Measurements from ENCODE around the gene C17orf67. TPM values are rescaled to one million over a fixed set of nuclear protein-coding genes. Genes with fewer than 3 reads are reported as not detected.

C17orf67 gene
- total and polyA plus RNA-seq, 10 of the 15 experiments (the other 5 are each of a cell fraction or from before 2014, with no cell fraction given) = 0.24 to 3.3 (median 0.89) TPM

DNA sequence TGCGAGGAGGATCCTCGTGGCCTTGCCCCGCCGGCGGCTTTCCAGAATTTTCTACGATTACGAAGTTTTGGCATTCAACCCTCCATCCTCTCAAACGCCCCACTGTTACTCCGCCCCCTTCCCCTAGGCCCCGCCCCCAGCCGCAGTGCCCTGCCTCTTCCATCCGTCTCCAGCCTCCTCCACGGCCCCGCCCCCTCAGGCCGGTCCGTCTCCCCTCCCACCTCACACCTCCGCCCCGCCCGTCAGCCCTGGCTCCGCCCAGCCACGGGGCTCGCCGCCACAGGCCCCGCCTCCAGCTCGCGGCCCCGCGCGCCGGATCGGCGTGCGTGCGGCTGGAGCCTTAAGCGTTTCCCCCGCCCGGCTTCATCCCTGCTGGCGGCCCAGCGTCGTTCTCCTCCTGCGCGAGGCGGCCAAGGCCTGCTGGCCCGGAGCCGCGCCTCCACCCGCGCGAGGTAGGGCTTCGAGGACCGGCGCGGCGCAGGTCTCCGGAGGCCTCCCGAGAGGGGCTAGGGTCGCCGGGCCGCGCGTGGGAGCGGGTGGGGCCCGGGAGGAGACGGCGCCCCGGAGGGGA is at the start of gene C17orf67, which contains the start of gene DGKE (continued):
- TF ChIP-seq, protein P1, sequence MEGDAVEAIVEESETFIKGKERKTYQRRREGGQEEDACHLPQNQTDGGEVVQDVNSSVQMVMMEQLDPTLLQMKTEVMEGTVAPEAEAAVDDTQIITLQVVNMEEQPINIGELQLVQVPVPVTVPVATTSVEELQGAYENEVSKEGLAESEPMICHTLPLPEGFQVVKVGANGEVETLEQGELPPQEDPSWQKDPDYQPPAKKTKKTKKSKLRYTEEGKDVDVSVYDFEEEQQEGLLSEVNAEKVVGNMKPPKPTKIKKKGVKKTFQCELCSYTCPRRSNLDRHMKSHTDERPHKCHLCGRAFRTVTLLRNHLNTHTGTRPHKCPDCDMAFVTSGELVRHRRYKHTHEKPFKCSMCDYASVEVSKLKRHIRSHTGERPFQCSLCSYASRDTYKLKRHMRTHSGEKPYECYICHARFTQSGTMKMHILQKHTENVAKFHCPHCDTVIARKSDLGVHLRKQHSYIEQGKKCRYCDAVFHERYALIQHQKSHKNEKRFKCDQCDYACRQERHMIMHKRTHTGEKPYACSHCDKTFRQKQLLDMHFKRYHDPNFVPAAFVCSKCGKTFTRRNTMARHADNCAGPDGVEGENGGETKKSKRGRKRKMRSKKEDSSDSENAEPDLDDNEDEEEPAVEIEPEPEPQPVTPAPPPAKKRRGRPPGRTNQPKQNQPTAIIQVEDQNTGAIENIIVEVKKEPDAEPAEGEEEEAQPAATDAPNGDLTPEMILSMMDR (IDR thresholded peaks at IDR 0.05 in 2 of 3, conservative IDR thresholded peaks at IDR 0.05 in 1 of 3; ENCODE audit: control insufficient read depth in 2 of 3, extremely low read depth in 1 of 3, insufficient read depth in 1 of 3, low read depth in 3 of 3, low read length in 3 of 3) = no peak
- no peak for TF ChIP-seq SREBF1 (IDR thresholded peaks at IDR 0.05; ENCODE audit: low read length)
- peak; percentile 62; the same call in 1 of the 2 replicates for TF ChIP-seq ZNF217 (IDR thresholded peaks at IDR 0.05)
- TF ChIP-seq, protein P2, sequence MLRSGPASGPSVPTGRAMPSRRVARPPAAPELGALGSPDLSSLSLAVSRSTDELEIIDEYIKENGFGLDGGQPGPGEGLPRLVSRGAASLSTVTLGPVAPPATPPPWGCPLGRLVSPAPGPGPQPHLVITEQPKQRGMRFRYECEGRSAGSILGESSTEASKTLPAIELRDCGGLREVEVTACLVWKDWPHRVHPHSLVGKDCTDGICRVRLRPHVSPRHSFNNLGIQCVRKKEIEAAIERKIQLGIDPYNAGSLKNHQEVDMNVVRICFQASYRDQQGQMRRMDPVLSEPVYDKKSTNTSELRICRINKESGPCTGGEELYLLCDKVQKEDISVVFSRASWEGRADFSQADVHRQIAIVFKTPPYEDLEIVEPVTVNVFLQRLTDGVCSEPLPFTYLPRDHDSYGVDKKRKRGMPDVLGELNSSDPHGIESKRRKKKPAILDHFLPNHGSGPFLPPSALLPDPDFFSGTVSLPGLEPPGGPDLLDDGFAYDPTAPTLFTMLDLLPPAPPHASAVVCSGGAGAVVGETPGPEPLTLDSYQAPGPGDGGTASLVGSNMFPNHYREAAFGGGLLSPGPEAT (IDR thresholded peaks at IDR 0.05; ENCODE audit: low read depth) = no peak
- TF ChIP-seq, protein P3, sequence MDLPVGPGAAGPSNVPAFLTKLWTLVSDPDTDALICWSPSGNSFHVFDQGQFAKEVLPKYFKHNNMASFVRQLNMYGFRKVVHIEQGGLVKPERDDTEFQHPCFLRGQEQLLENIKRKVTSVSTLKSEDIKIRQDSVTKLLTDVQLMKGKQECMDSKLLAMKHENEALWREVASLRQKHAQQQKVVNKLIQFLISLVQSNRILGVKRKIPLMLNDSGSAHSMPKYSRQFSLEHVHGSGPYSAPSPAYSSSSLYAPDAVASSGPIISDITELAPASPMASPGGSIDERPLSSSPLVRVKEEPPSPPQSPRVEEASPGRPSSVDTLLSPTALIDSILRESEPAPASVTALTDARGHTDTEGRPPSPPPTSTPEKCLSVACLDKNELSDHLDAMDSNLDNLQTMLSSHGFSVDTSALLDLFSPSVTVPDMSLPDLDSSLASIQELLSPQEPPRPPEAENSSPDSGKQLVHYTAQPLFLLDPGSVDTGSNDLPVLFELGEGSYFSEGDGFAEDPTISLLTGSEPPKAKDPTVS (IDR thresholded peaks at IDR 0.05; ENCODE audit: low read depth, low read length) = peak; percentile 92; the same call in 1 of the 2 replicates
- TF ChIP-seq POLR2AphosphoS2 (IDR thresholded peaks at IDR 0.05; ENCODE audit: low read depth, low read length) = no peak
